ENCODE results near the gene KAT7. TPM values are rescaled to one million over a fixed set of nuclear protein-coding genes. Genes with fewer than 3 reads are reported as not detected.
"Not testable (repeated sequence)": the region's sequence is repeated elsewhere in the genome, so short reads cannot be mapped to it uniquely, and the experiment has no call there.

The KAT7 gene
- total RNA-seq, 2 donors from 2014 or later = 38.9 to 51.4 TPM

DNA sequence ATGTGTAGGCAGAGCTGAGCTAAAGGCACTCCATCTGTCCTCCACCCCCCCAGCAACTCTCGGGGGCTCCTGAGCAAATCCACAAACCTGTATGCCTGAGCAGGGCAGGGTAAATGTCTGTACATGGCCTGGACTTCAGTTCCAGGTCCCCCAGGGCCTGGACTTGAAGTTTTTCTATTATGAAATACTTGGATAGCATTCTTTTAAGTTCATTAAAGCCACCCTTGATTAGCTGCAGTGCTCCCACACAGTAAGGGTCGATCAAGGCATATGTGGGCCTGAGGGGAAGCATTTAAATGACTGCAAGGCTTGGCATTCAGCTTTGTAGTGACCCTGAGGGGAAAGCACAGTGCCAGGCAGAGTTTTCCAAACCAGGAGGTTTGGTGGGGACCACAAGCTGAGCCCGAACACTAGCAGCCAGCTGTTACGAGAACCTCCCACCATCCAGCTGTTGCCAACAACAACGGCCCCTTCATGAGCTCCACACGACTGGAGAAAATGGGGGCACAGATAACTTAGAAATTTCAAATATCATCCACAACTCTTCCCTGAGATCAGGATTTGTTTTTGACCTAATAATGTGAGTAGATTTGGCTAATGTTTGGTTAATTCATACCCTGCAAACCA, 31.2 kb upstream of the KAT7 start:
- no peaks in the 10 kb centered on the region for H3K27me3 ChIP-seq (replicated peaks; ENCODE audit: insufficient read depth)
- ATAC-seq (ENCODE audit: insufficient number of reproducible peaks, low FRiP score, low read depth) (no peak), DNase-seq (ENCODE audit: low spot score) (no peak)
- no peak overlapping the region for H3K4me3 ChIP-seq
- TF ChIP-seq, protein P1, sequence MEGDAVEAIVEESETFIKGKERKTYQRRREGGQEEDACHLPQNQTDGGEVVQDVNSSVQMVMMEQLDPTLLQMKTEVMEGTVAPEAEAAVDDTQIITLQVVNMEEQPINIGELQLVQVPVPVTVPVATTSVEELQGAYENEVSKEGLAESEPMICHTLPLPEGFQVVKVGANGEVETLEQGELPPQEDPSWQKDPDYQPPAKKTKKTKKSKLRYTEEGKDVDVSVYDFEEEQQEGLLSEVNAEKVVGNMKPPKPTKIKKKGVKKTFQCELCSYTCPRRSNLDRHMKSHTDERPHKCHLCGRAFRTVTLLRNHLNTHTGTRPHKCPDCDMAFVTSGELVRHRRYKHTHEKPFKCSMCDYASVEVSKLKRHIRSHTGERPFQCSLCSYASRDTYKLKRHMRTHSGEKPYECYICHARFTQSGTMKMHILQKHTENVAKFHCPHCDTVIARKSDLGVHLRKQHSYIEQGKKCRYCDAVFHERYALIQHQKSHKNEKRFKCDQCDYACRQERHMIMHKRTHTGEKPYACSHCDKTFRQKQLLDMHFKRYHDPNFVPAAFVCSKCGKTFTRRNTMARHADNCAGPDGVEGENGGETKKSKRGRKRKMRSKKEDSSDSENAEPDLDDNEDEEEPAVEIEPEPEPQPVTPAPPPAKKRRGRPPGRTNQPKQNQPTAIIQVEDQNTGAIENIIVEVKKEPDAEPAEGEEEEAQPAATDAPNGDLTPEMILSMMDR (IDR thresholded peaks at IDR 0.05) = no peak
- H3K27ac ChIP-seq = no peak overlapping the region
- H3K9me3 ChIP-seq = no peaks in the 10 kb centered on the region
- peaks cover 5 to 9% of the 10 kb centered on the region in 2 donors for H3K4me1 ChIP-seq (ENCODE audit: control insufficient read depth in 1 of 2, low read depth in 2 of 2)
- H3K36me3 ChIP-seq = peaks cover 4% of the 10 kb centered on the region

DNA sequence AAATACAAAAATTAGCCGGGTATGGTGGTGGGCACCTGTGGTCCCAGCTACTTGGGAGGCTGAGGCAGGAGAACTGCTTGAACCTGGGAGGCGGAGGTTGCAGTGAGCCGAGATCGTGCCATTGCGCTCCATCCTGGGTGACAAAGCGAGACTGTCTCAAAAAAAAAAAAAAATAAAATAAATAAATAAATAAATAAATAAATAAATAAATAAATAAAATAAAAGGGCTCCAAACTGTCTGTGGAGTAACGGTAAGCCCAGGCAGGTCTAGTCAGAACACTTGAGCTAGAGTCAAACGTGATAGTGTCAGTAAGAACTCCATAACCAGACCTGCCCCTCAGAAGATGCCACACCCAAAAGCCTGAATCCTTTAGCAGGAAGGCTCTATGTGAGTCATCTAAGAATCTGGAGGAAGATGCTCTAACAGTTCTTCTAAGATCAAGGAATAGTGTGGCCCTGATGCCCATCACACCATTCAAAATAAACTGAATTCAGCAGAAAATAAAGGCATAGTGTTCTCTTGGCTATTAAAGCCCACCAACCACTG, 29.9 kb upstream of the KAT7 start:
- H3K9me3 ChIP-seq; H3K27ac ChIP-seq; H3K4me3 ChIP-seq; H3K27me3 ChIP-seq (replicated peaks; ENCODE audit: insufficient read depth); H3K36me3 ChIP-seq; DNase-seq (ENCODE audit: low spot score); ATAC-seq (ENCODE audit: insufficient number of reproducible peaks, low FRiP score, low read depth): not testable (repeated sequence)
- peaks cover 7 to 18% of the 10 kb centered on the region in 2 donors for H3K4me1 ChIP-seq (ENCODE audit: control insufficient read depth in 1 of 2, low read depth in 2 of 2)

DNA sequence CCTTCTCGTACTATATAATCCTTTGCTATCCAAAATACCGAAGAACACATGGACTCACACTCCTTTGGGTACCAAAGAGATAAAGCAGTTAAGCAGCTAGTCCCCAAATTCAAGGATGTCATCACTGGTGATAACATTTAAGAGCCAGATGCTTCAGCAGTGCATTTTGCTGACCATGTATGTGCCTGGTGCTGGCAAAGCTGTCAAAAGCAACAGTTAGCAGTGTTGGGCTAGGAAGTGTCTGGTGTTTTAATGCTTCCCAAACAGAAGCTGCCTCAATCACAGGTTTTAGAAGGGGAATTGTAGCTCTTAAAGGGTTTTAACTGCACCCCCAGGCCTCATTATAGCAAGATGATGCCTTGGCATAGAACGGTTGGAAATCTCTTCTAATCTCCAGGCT, 29.3 kb upstream of the KAT7 start:
- no peak overlapping the region for H3K4me3 ChIP-seq
- H3K27me3 ChIP-seq (replicated peaks; ENCODE audit: insufficient read depth) = no peaks in the 10 kb centered on the region
- no peaks in the 10 kb centered on the region for H3K9me3 ChIP-seq
- peaks cover 7 to 18% of the 10 kb centered on the region in 2 donors for H3K4me1 ChIP-seq (ENCODE audit: control insufficient read depth in 1 of 2, low read depth in 2 of 2)
- DNase-seq (ENCODE audit: low spot score) (no peak), ATAC-seq (ENCODE audit: insufficient number of reproducible peaks, low FRiP score, low read depth) (no peak)
- no peak overlapping the region for H3K27ac ChIP-seq
- H3K36me3 ChIP-seq = peaks cover 4% of the 10 kb centered on the region
- TF ChIP-seq, protein P1 (IDR thresholded peaks at IDR 0.05) = no peak

DNA sequence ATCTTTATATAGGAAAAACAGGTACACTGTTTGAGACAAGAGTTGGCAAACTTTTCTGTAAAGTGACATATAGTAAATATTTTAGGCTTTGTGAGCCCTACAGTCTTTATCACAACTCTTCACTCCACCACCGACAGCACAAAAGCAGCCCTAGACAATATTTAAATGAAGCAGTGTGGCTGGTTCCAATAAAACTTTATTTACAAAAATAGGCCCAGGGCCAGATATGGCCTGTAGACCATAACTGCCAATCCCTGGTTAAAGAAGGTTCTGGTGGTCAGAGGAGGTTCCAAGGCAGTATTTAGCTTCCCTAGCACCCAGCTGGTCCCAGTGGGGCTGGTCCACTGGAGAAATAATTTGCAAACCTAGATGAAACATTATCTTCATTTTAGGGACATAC, 28.2 kb upstream of the KAT7 start:
- Histone ChIP-seq H3K27me3 (replicated peaks; ENCODE audit: insufficient read depth) (no peaks in the 10 kb centered on the region), H3K27ac (no peak overlapping the region), H3K36me3 (peaks cover 4% of the 10 kb centered on the region), H3K4me1 (ENCODE audit: control insufficient read depth in 1 of 2, low read depth in 2 of 2) (peaks cover 14 to 27% of the 10 kb centered on the region in 2 donors), H3K4me3 (no peak overlapping the region), H3K9me3 (no peaks in the 10 kb centered on the region)
- TF ChIP-seq, protein P1 (IDR thresholded peaks at IDR 0.05) = no peak
- ATAC-seq (ENCODE audit: insufficient number of reproducible peaks, low FRiP score, low read depth) = no peak
- no peak for DNase-seq (ENCODE audit: low spot score)

DNA sequence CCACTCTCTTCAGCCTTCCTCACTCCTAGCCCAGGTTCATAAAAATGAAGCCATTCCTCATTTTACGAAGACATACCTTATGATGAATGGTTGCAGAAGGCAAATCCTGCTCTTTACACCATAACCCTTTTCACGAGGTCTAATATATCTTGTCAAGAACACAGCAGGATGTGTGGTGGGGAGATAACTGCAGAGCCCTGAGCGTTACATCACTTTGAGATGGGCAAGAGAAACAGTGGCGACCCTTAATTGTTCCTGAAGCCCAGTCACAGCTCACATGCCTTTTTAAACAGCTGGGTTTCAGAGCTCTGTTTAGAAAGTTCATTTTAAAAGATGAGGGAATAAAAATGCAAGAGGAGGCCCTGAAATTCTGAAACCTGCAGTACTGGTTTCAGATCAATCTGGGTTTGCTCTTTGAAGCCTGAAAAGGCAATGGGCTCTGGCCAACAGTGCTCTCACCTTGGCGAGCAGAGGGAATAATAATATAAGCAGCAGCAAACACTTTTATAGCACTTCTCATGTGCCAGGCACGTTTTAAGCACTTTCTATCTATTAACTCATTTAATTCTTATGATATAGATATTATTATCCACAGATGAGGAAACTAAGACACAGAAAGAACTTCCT, 27.4 kb upstream of the KAT7 start:
- Histone ChIP-seq H3K4me1 (ENCODE audit: control insufficient read depth in 1 of 2, low read depth in 2 of 2) (peaks cover 14 to 27% of the 10 kb centered on the region in 2 donors), H3K36me3 (peaks cover 4% of the 10 kb centered on the region), H3K4me3 (no peak overlapping the region), H3K27ac (no peak overlapping the region), H3K9me3 (no peaks in the 10 kb centered on the region), H3K27me3 (replicated peaks; ENCODE audit: insufficient read depth) (no peaks in the 10 kb centered on the region)
- no peak for ATAC-seq (ENCODE audit: insufficient number of reproducible peaks, low FRiP score, low read depth)
- no peak for DNase-seq (ENCODE audit: low spot score)
- TF ChIP-seq, protein P1 (IDR thresholded peaks at IDR 0.05) = no peak

Measured in thoracic aorta (tissue), 2 donors.